ENCODE results near the gene CARD11. TPM values are rescaled to one million over a fixed set of nuclear protein-coding genes. Genes with fewer than 3 reads are reported as not detected.

CARD11 gene
- polyA plus RNA-seq, 1 donor from 2014 or later: not detected

DNA sequence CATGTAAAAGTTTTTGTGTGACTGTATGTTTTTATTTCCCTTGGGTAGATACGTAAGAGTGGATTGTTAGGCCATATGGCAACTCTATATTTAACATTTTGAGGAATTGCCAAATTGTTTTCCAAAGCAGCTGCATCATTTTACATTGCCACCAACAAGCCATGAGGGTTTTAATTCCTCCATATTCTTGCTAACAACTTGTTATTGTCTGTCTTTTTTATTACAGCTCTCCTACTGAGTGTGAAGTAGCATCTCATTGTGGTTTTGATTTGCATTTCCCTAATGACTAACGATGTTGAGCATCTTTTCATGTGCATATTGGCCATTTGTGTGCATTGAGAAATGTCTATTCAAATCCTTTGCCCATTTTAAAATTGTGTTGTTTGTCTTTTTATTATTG lies 94.9 kb downstream of the CARD11 start:
- Histone ChIP-seq H3K9ac (ENCODE audit: low read length) (no peak overlapping the region), H3K4me2 (ENCODE audit: low read length) (no peak overlapping the region), H3K36me3 (ENCODE audit: insufficient read depth, low read length) (no peaks in the 10 kb centered on the region), H3K27ac (ENCODE audit: low read length) (no peak overlapping the region), H3K9me2 (ENCODE audit: insufficient read depth, low read length) (no peaks in the 10 kb centered on the region), H3K4me3 (ENCODE audit: low read length) (no peak overlapping the region), H3K9me3 (ENCODE audit: low read length) (peaks cover 7% of the 10 kb centered on the region), H2AFZ (ENCODE audit: low read depth, low read length) (no peak overlapping the region), H4K20me1 (ENCODE audit: insufficient read depth) (no peaks in the 10 kb centered on the region), H3K79me2 (replicated peaks; ENCODE audit: insufficient read depth, low read length) (no peaks in the 10 kb centered on the region), H3K27me3 (ENCODE audit: insufficient read depth, low read depth, low read length) (no peaks in the 10 kb centered on the region), H3F3A (ENCODE audit: insufficient read depth, low read length, poor library complexity, severe bottlenecking) (no peaks in the 10 kb centered on the region)
- TF ChIP-seq, protein P1, sequence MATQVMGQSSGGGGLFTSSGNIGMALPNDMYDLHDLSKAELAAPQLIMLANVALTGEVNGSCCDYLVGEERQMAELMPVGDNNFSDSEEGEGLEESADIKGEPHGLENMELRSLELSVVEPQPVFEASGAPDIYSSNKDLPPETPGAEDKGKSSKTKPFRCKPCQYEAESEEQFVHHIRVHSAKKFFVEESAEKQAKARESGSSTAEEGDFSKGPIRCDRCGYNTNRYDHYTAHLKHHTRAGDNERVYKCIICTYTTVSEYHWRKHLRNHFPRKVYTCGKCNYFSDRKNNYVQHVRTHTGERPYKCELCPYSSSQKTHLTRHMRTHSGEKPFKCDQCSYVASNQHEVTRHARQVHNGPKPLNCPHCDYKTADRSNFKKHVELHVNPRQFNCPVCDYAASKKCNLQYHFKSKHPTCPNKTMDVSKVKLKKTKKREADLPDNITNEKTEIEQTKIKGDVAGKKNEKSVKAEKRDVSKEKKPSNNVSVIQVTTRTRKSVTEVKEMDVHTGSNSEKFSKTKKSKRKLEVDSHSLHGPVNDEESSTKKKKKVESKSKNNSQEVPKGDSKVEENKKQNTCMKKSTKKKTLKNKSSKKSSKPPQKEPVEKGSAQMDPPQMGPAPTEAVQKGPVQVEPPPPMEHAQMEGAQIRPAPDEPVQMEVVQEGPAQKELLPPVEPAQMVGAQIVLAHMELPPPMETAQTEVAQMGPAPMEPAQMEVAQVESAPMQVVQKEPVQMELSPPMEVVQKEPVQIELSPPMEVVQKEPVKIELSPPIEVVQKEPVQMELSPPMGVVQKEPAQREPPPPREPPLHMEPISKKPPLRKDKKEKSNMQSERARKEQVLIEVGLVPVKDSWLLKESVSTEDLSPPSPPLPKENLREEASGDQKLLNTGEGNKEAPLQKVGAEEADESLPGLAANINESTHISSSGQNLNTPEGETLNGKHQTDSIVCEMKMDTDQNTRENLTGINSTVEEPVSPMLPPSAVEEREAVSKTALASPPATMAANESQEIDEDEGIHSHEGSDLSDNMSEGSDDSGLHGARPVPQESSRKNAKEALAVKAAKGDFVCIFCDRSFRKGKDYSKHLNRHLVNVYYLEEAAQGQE (IDR thresholded peaks at IDR 0.05; ENCODE audit: borderline replicate concordance): no peak
- TF ChIP-seq EP300 (conservative IDR thresholded peaks at IDR 0.05; ENCODE audit: poor library complexity, severe bottlenecking) (no peak), TAF1 (IDR thresholded peaks at IDR 0.05; ENCODE audit: low read depth) (no peak), POLR2AphosphoS5 (IDR thresholded peaks at IDR 0.05) (no peak), SMC3 (conservative IDR thresholded peaks at IDR 0.05; ENCODE audit: poor library complexity) (no peak), CTCF (IDR thresholded peaks at IDR 0.05; ENCODE audit: poor library complexity, severe bottlenecking) (no peak), EZH2 (IDR thresholded peaks at IDR 0.05; ENCODE audit: borderline replicate concordance, insufficient read depth, low read length, poor library complexity, severe bottlenecking) (no peak), MXI1 (conservative IDR thresholded peaks at IDR 0.05; ENCODE audit: poor library complexity, severe bottlenecking) (no peak), RAD21 (conservative IDR thresholded peaks at IDR 0.05) (no peak)

GRCh38 chr7:2947058-2947780 lies 96.4 kb downstream of the CARD11 start:
- TF ChIP-seq CTCF (IDR thresholded peaks at IDR 0.05; ENCODE audit: poor library complexity, severe bottlenecking) (no peak), TAF1 (IDR thresholded peaks at IDR 0.05; ENCODE audit: low read depth) (no peak)
- H3K36me3 ChIP-seq (ENCODE audit: insufficient read depth, low read length): no peaks in the 10 kb centered on the region
- no peaks in the 10 kb centered on the region for H4K20me1 ChIP-seq (ENCODE audit: insufficient read depth)
- H3F3A ChIP-seq (ENCODE audit: insufficient read depth, low read length, poor library complexity, severe bottlenecking): no peaks in the 10 kb centered on the region
- no peaks in the 10 kb centered on the region for H3K27me3 ChIP-seq (ENCODE audit: insufficient read depth, low read depth, low read length)
- H3K9ac ChIP-seq (ENCODE audit: low read length): no peak overlapping the region
- H2AFZ ChIP-seq (ENCODE audit: low read depth, low read length): no peak overlapping the region
- H3K27ac ChIP-seq (ENCODE audit: low read length): no peak overlapping the region
- H3K9me2 ChIP-seq (ENCODE audit: insufficient read depth, low read length): no peaks in the 10 kb centered on the region
- no peaks in the 10 kb centered on the region for H3K79me2 ChIP-seq (replicated peaks; ENCODE audit: insufficient read depth, low read length)
- peaks cover 7% of the 10 kb centered on the region for H3K9me3 ChIP-seq (ENCODE audit: low read length)
- no peak overlapping the region for H3K4me2 ChIP-seq (ENCODE audit: low read length)
- no peak overlapping the region for H3K4me3 ChIP-seq (ENCODE audit: low read length)
